Measurements from ENCODE around the gene G3BP2. TPM values are rescaled to one million over a fixed set of nuclear protein-coding genes. Genes with fewer than 3 reads are reported as not detected.
"Not testable (repeated sequence)": the region's sequence is repeated elsewhere in the genome, so short reads cannot be mapped to it uniquely, and the experiment has no call there.

Gene G3BP2
- polyA plus RNA-seq (2012; ENCODE audit: insufficient read depth, insufficient read length, low read depth), result 56.6 TPM

- H3K4me1 ChIP-seq, result peaks cover 9% of the 10 kb centered on the region
- TF ChIP-seq CTCF (IDR thresholded peaks at IDR 0.05; ENCODE audit: low read depth, low read length), result no peak
- peak within 1 kb of the TSS; percentile 98 for H3K4me3 ChIP-seq (ENCODE audit: low read depth, low read length)
- DNase-seq, result peak; percentile 98
- no peaks in the 10 kb centered on the region; the same call in 1 of the 2 replicates for H3K36me3 ChIP-seq
- no peaks in the 10 kb centered on the region for H3K9me3 ChIP-seq
- no peaks in the 10 kb centered on the region for H3K27me3 ChIP-seq
Measured at GRCh38 chr4:75673027-75673958, at the start of gene G3BP2. G3BP2 (minus strand) TSS chr4:75673411; CDS start chr4:75662025, 11,386 bp downstream.

DNA sequence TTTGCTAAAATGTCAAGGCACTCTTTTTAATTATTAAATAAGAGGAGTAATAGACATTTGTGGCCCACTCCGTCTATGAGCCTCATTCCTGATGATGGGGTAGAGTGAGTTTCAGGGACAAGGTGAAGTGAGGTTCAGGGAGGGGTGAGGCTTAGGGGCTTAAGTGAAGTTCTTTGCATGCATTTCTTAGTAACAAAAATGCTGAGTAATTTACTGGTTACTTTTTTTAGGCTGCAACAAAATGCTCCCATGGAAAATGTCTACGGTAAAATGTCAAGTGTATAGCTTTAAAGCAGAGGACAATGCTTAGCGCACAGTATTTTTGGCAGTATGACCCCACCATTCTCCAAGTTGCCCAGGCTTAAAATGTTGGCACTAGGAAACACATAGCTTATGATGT lies 49.2 kb upstream of the G3BP2 start:
- H3K4me3 ChIP-seq (ENCODE audit: low read depth, low read length), result no peak overlapping the region
- peaks cover 3% of the 10 kb centered on the region; the same call in 1 of the 2 replicates for H3K4me1 ChIP-seq
- DNase-seq, result no peak
- H3K36me3 ChIP-seq, result peaks cover 2% of the 10 kb centered on the region; the same call in 1 of the 2 replicates
- H3K9me3 ChIP-seq, result no peaks in the 10 kb centered on the region
- H3K27me3 ChIP-seq, result no peaks in the 10 kb centered on the region
- no peak for TF ChIP-seq CTCF (IDR thresholded peaks at IDR 0.05; ENCODE audit: low read depth, low read length)

GRCh38 chr4:75718529-75718928 lies 45.3 kb upstream of the G3BP2 start:
- Histone ChIP-seq H3K36me3 (no peaks in the 10 kb centered on the region), H3K4me3 (ENCODE audit: low read depth, low read length) (no peak overlapping the region), H3K27me3 (no peaks in the 10 kb centered on the region), H3K9me3 (no peaks in the 10 kb centered on the region), H3K4me1 (peaks cover 3% of the 10 kb centered on the region; the same call in 1 of the 2 replicates)
- no peak for TF ChIP-seq CTCF (IDR thresholded peaks at IDR 0.05; ENCODE audit: low read depth, low read length)
- no peak for DNase-seq

DNA sequence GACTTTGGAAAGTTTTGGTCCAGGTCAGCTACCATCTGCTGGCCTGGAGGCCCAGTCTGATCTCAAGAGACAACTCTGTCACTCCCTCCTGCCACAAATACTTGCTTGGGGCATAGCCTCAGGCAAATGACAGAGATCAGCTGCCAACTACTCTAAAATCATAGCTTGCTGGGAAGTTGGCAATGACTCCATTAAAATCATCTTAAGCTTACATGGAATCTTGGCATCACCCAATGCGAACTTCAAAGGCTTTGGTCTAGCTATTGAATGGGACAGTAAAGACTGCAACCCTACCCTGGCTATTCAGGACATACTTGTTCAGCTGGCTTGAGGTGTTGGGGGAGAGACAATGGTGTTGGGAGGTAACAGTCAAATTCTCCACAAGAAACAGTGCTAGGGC lies 44.2 kb upstream of the G3BP2 start:
- TF ChIP-seq CTCF (IDR thresholded peaks at IDR 0.05; ENCODE audit: low read depth, low read length), result no peak
- Histone ChIP-seq H3K27me3 (no peaks in the 10 kb centered on the region), H3K9me3 (no peaks in the 10 kb centered on the region), H3K4me1 (no peaks in the 10 kb centered on the region; the same call in 1 of the 2 replicates), H3K4me3 (ENCODE audit: low read depth, low read length) (no peak overlapping the region), H3K36me3 (no peaks in the 10 kb centered on the region)
- DNase-seq, result no peak

- not testable (repeated sequence) for H3K27me3 ChIP-seq; DNase-seq; H3K36me3 ChIP-seq; H3K4me3 ChIP-seq (ENCODE audit: low read depth, low read length); H3K4me1 ChIP-seq; H3K9me3 ChIP-seq
Measured at GRCh38 chr4:75716054-75716453, 42.8 kb upstream of the G3BP2 start.

GRCh38 chr4:75715105-75715799 lies 42.0 kb upstream of the G3BP2 start:
- no peak for DNase-seq
- Histone ChIP-seq H3K4me3 (ENCODE audit: low read depth, low read length) (no peak overlapping the region), H3K27me3 (no peaks in the 10 kb centered on the region), H3K9me3 (no peaks in the 10 kb centered on the region), H3K36me3 (no peaks in the 10 kb centered on the region), H3K4me1 (no peaks in the 10 kb centered on the region; the same call in 1 of the 2 replicates)
- no peak for TF ChIP-seq CTCF (IDR thresholded peaks at IDR 0.05; ENCODE audit: low read depth, low read length)

Data from BE2C (cell line).